Stimulated activated CD4-positive, alpha-beta T cell treated with anti-CD3 and anti-CD28 coated beads, Interleukin-4, amount 100 ng/mL, for 1 hour (primary cell): ENCODE data around the gene DPP6.

Experiments
- DNase-seq: peaks from one replicate; pipeline ENCODE4 v3.0.0-alpha.2; 2020

Gene DPP6

GRCh38 chr7:154852205-154852604, 800.0 kb downstream of the DPP6 start:
- DNase-seq: no peak

GRCh38 chr7:154853063-154853726, 801.0 kb downstream of the DPP6 start:
- DNase-seq: no peak

DNA sequence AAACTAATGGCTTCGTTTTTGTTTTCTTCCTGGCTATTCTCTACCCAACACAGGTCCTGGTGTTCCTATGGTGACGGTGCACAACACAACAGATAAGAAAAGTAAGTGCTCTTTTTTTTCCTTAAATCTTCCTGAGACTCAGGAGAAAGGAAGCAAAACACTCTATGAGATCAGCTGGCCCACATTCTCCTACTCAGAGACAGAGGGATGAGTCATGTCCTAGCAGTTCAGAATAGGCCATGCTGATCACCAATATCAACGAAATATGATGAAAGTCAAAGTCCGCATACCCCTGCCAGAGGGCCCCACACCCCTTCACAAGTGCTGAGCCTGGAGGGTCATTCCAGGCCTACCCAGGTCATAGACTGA, 801.5 kb downstream of the DPP6 start:
- no peak for DNase-seq

DNA sequence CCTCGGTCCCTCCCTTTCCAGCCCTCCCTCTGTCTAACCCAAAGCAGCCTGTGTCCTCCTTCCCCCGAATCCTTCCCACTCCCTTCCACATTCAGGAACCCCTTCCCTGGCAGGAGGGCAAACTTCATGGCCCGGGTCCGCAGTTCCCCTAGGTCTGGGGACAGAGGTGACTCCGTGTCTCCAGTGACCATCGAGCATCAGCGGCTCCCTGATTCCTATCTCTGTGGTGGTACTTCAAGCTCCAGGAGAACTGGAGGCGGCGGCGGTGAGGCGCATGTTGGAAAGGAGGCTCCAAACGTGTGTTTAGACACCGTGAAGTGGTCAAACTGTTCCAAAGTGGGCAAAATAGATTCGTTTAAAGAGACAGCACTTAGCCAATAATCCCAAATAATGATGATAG, 802.6 kb downstream of the DPP6 start:
- DNase-seq: no peak

DNA sequence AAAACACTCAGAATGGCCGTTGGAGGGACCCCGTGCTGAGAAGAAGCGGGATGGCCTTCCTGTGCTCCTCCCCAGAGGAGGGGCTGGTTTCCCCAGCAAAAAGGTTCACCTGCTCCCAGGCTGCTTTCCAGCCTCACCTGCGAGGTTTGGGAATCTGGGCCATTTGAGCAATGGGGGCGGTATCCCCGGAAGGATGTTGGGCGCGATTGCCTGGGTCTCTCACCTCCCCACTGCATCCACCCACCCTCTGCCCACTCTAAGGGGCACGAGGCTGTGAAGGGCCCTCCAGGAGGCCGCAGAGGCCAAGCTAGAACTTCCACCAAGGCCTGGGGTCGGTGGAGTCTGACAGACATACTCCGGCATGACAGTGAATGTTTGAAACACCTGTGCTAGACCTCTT, 803.2 kb downstream of the DPP6 start:
- DNase-seq: no peak

DNA sequence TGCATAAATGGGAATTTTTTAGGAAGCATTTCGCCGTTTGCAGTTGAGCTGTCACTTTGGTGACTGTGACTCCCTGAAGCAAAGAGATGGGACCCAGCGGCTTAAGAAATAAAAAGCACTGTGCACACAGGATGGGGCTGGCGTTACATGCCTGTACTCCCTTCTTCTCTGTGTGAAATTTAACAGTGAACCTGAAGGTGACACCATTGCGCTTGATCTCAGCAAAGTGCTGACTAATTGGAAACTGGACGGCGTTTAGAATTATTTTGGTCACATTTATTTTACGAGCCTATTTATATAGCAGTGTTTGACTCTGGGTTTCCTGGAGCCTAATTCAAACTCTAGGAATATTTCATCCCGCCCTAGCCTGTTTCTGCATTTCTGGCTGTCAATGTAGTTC, 804.5 kb downstream of the DPP6 start:
- DNase-seq: no peak

GRCh38 chr7:154857240-154857639, 805.0 kb downstream of the DPP6 start:
- no peak for DNase-seq

DNA sequence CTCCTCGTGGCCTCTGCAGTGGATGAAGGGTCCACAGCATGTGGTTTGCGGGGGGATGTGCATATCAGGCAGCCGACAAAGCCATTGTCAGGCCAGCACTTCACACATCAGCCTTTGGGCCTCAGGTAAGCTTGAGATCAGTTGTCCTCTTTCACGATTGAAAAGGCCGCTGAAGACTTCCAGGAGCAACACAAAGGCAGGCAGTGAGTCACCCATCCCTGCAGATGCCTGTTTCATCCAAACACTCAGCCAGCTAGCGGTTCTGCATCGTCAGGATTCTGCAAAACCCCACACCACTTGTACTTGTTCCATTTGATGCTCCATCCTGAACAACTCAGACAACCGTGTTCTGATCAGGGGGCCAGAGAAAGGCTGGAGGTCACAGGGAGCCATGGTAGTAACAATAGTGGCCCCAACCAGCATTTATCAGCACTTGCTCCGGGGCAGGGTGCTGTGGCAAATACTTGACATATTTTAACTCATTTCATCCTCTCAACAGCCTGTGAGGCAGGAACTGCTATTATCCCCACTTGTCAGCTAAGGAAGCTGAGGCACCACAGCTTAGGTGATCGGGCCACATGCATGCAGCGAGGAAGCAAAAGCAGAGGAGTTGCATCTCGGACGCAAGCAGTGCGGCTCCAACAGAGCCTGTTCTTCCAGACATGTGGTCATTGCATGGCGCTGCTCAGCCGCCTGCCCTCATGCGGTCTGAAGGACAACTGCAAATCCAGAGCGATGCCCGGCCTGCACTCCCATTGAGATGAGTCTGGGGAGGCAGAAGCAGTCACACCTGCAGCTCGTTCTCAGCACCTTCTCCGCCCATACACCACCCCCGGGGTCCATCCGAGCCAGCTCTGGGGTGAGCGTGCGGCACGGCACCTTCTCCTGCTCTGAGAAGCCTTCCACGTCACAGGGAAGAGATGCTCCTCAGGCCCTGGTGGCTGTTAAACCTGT, 805.8 kb downstream of the DPP6 start:
- no peak for DNase-seq

DNA sequence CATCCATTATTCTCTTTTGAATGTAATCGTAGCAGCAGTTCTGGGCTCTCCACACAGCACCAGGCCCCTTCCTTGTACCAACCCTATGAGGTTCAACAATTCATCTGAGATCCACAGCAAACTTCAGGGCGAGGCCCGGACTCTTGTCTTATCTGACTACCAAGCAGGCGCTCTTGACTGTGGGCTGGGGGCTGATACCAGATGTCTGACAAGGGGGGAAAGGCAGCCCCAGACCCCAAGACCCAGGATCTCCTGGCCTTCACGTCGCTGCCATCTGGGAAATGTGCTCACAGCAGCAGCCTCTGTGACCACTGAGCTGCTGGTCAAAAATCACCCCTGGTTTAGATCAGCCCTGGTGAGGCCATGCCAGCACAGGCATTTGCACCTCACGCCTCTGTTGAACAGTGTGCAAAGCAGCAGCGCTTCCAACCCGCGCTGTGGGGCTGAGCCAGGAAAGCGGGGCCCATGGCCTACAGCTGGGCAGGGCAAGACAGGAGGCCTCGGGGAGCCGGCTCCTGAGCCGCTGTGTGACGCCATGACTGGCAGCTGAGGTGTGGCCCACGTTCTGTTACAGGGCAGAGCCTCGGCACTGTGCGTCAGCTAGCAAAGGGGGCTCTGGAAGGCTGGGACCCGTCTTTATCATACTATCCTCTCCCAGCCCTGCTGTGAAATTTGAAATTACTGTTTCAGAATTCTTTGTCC, 806.8 kb downstream of the DPP6 start:
- no peak for DNase-seq

GRCh38 chr7:154859747-154860620, 807.8 kb downstream of the DPP6 start:
- DNase-seq: no peak

DNA sequence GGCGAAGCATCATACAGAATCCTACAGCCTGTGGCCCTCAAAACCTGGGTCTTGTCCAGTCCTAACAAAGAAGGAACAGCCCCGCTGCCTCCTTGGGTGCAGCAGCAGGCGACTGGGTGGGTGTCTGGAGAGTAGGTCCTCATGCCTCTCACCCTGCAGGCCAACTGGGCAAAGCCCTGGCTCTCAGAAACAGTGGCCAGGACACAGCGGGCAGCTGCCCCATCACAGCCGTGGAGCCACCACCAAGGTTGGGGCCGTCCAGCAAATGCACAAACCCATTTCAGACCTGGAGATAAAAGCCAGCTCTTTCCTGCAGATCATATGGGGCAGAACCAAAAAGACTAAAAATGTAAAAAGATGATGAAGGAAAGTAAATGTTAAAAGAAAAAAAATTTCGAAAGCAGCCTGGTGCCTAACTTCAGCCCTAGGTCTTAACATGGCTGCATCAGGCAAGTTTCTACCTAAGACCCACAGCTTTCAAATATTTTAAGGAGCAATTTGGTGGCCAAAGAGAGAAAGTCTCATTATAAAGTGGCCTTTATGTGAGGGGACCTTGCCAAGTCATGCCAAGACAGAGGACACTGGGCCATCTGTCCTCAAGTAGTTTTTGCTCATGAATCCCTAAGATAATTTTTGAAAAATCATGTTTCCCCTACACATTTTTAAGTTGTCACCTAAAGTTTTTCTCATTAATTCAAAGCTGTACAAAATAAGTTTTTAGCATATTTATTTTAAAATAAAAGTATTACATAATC, 808.6 kb downstream of the DPP6 start:
- no peak for DNase-seq

GRCh38 chr7:154861589-154861988, 809.4 kb downstream of the DPP6 start:
- no peak for DNase-seq

DNA sequence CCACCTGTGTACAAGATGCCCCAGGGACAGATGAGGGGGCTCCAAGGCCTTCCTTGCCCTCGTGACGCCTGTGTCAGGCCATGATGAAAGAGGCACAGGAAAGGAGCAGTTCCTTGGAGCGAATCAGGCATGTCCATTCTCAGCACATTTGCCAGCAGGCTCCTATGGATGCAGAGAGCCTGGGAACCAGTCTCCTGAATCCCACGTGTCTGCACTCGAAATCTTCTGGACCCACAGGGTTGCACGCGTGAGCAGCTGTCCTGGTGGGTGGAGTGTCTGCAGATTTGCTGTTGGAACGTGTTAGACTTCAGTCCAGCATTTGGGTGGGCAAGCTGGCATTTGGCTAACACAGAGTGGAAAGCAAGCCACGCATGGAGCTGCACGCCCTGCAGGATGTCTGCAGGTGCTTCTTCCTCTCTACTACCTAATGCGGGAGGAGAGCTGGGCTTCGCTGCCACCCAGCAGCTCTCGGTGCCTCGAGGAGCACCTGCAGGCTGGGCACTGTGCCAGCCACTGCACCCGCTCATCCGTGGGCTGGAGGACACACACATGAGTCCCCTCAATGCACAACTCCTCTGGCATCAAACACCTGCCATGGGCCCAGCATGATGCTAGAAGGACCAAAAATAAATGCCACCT, 810.1 kb downstream of the DPP6 start:
- DNase-seq: no peak

- no peak for DNase-seq
These were observed 811.7 kb downstream of the DPP6 start for GRCh38 chr7:154863766-154864522.

DNA sequence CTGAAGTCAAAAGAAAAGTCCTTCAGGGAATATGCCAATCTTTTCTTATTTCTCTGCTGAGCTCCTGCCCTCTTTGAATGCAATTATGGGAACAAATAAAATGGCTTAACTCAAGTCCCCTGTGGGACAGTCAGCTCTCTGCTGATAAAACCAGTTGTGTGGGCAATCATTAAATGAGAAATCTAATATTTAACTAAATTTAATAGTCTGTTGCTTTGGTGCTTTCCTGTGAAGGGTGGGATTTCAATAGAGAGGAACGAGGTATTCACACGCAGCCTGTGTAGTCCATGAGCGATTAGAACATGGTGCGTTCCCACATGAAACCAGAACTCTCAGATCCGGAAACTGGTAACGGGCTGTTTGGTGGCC, 812.3 kb downstream of the DPP6 start:
- DNase-seq: no peak

GRCh38 chr7:154865984-154866685, 813.9 kb downstream of the DPP6 start:
- DNase-seq: no peak

DNA sequence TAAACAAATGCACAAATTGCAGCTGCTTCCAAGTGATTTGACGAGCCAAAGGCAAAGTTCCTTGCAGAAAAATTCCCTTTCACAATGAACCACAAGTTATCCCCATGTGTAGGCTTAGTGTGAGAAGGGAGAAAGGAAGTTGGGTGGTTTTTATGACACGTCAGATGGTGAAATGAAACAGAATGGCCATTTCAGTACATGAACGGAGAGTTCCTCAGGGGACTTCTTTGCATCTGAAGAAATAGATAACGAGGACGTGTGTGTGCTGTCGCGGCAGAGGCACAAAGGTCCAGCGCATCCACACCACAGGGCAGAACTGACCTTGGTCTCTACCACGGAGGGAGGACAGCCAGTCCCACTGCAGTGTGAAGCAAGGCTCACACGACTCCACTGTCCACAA, 814.9 kb downstream of the DPP6 start:
- no peak for DNase-seq

DNA sequence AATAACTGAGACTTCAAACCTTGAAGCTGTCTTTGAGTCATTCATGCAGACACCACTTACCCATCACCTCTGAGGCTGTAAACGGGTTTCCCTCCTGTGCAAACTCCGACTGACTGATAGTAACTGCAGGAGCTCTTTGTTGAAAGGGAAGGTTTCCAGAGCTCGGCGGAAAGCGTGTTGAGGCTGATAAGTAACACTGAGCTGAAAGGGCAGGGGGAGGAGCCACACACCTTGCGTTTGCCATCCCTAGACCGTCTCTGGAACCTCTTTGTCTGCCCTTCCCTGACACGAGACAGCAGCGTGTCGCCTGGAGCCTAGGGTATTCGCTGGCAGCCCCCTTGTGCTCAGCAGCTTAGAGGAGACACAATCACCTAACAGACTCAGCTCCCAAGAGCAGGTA, 816.7 kb downstream of the DPP6 start:
- DNase-seq: no peak

GRCh38 chr7:154869436-154869835, 817.2 kb downstream of the DPP6 start:
- no peak for DNase-seq

- DNase-seq: no peak
These were observed 819.3 kb downstream of the DPP6 start for GRCh38 chr7:154871507-154871906.
